Measurements from ENCODE around the gene CYCS. TPM values are rescaled to one million over a fixed set of nuclear protein-coding genes. Genes with fewer than 3 reads are reported as not detected.

The CYCS gene
- total and polyA plus RNA-seq, 2 of the 8 experiments (the other 6 are each of a cell fraction or from before 2014, with no cell fraction given), result 48.6 to 229 TPM

- peaks cover 0 to 5% (median 1%) of the 10 kb centered on the region in 4 experiments; a peak in 2 of 7 replicates for H3K4me1 ChIP-seq (replicated peaks in 1 of 4; ENCODE audit: control insufficient read depth in 3 of 4, insufficient read depth in 4 of 4, low read length in 3 of 4)
- H3K18ac ChIP-seq (ENCODE audit: extremely low read depth, low read length), result no peak overlapping the region
- no peak overlapping the region for H2BK20ac ChIP-seq (ENCODE audit: low read length)
- H2BK120ac ChIP-seq (replicated peaks; ENCODE audit: low read depth, low read length), result no peak overlapping the region
- no peak overlapping the region for H3K4ac ChIP-seq (replicated peaks; ENCODE audit: insufficient read length, low read depth, low read length)
- H3K56ac ChIP-seq (replicated peaks; ENCODE audit: insufficient read length, low read depth, low read length), result no peak overlapping the region
- H3K14ac ChIP-seq (ENCODE audit: insufficient read length), result no peak overlapping the region
- ChIA-PET POLR2A (ENCODE audit: partially characterized antibody) (interaction anchor here (1.6 kb wide), 1 partner anchor 24 kb away, joined by 4 read pairs; no protein-coding TSS in a partner anchor), CTCF (ENCODE audit: partially characterized antibody) (interaction anchor here (0.6 to 1.1 kb wide), 2 partner anchors 29 to 52 kb away, joined by 3 read pairs; a partner anchor contains a TSS)
- no peak overlapping the region for H2BK12ac ChIP-seq (ENCODE audit: low read depth, low read length)
- FAIRE-seq, result no peak
- H4K5ac ChIP-seq (ENCODE audit: insufficient read length, low read depth, low read length), result no peak overlapping the region
- H3K36me3 ChIP-seq (ENCODE audit: control insufficient read depth in 2 of 4, insufficient read depth in 4 of 4, low read length in 3 of 4), result no peaks in the 10 kb centered on the region
- no peak overlapping the region for H2AFZ ChIP-seq (ENCODE audit: low read length)
- H3K23me2 ChIP-seq (ENCODE audit: low read depth, low read length), result no peaks in the 10 kb centered on the region
- no peak overlapping the region for H2AK5ac ChIP-seq (ENCODE audit: low read depth, low read length)
- H3K27me3 ChIP-seq (replicated peaks in 1 of 4; ENCODE audit: control insufficient read depth in 3 of 4, extremely low read depth in 1 of 4, insufficient read depth in 3 of 4, low read length in 3 of 4), result no peaks in the 10 kb centered on the region; a peak in 1 of 7 replicates
- H3K9me3 ChIP-seq (ENCODE audit: insufficient read depth in 2 of 2, low read depth in 1 of 2, low read length in 1 of 2), result no peaks in the 10 kb centered on the region
- H3K4me3 ChIP-seq (ENCODE audit: extremely low read depth in 1 of 4, insufficient read depth in 2 of 4, low read depth in 3 of 4, low read length in 4 of 4), result no peak overlapping the region
- H3K79me2 ChIP-seq (ENCODE audit: control insufficient read depth in 1 of 2, insufficient read depth in 2 of 2, low read length in 2 of 2), result no peaks in the 10 kb centered on the region
- H4K91ac ChIP-seq (replicated peaks; ENCODE audit: insufficient read length, low read length), result no peak overlapping the region
- no peak overlapping the region for H4K8ac ChIP-seq (ENCODE audit: extremely low read depth, insufficient read depth, low read length)
- DNase-seq (ENCODE audit: low read depth in 1 of 2, low spot score in 2 of 2), result no peak
- no peak overlapping the region for H3K4me2 ChIP-seq (ENCODE audit: insufficient read depth in 1 of 2, low read depth in 2 of 2, low read length in 2 of 2)
- no peak overlapping the region for H2BK5ac ChIP-seq (ENCODE audit: low read depth, low read length)
- no peak overlapping the region for H3K9ac ChIP-seq (replicated peaks in 1 of 4; ENCODE audit: extremely low read depth in 1 of 4, low read depth in 3 of 4, low read length in 3 of 4)
- no peaks in the 10 kb centered on the region for H3K79me1 ChIP-seq (ENCODE audit: low read depth, low read length)
- H2BK15ac ChIP-seq (ENCODE audit: low read length), result no peak overlapping the region
- H3K27ac ChIP-seq (ENCODE audit: low read depth, low read length), result no peak overlapping the region
- 76% methylated on average over 2 of the region's 2 CpGs; no CpG with 5 or more reads in 1 of the 2 experiments for WGBS, 2 experiments (ENCODE audit: extremely low coverage in 1 of 2, insufficient coverage in 1 of 2, insufficient read length in 1 of 2, insufficient replicate concordance in 2 of 2, low coverage in 1 of 2, low lambda C conversion rate in 2 of 2, missing lambda C conversion rate in 1 of 2)
- H4K20me1 ChIP-seq (replicated peaks in 1 of 2; ENCODE audit: control insufficient read depth in 1 of 2, insufficient read depth in 2 of 2, low read length in 2 of 2), result peaks cover 0 to 1% of the 10 kb centered on the region in 2 experiments
- no peak overlapping the region for H3K23ac ChIP-seq (ENCODE audit: insufficient read length)
- TF ChIP-seq CEBPB (IDR thresholded peaks at IDR 0.05; ENCODE audit: low read depth, low read length) (no peak), SP2 (IDR thresholded peaks at IDR 0.05; ENCODE audit: low read length) (no peak), TAF7 (optimal IDR thresholded peaks at IDR 0.05; ENCODE audit: borderline replicate concordance, low read depth, low read length) (no peak), EP300 (IDR thresholded peaks at IDR 0.05; ENCODE audit: borderline replicate concordance in 1 of 2, low read depth in 2 of 2, low read length in 2 of 2) (no peak), GTF2F1 (IDR thresholded peaks at IDR 0.05; ENCODE audit: borderline replicate concordance, low read depth, low read length) (no peak), TCF12 (IDR thresholded peaks at IDR 0.05; ENCODE audit: low read depth, low read length) (no peak), RBBP5 (IDR thresholded peaks at IDR 0.05; ENCODE audit: borderline replicate concordance, low read depth, low read length) (no peak), EGR1 (IDR thresholded peaks at IDR 0.05; ENCODE audit: borderline replicate concordance, low read depth, low read length) (no peak), TAF1 (IDR thresholded peaks at IDR 0.05; ENCODE audit: low read depth, low read length) (no peak), KDM5A (IDR thresholded peaks at IDR 0.05; ENCODE audit: low read length) (no peak), GABPA (IDR thresholded peaks at IDR 0.05; ENCODE audit: borderline replicate concordance, insufficient read depth, low read length) (no peak), SIRT6 (IDR thresholded peaks at IDR 0.05; ENCODE audit: low read length) (no peak), RFX5 (IDR thresholded peaks at IDR 0.05; ENCODE audit: borderline replicate concordance, low read depth, low read length) (no peak), USF2 (IDR thresholded peaks at IDR 0.05; ENCODE audit: low read length) (no peak)
Observed at GRCh38 chr7:25151773-25152172, 26.7 kb upstream of the CYCS start.
